Neutrophil (primary cell): ENCODE measurements around the gene SHISA8.

Source experiments
- H3K27ac ChIP-seq: fragments of 200-600 bp; sonication (generic); 2 replicates; pipeline ENCODE4 v1.5.1; 2016; ENCODE audit warnings: mild to moderate bottlenecking, moderate library complexity
- H3K27me3 ChIP-seq: fragments of 200-600 bp; sonication (generic); 2 replicates; pipeline ENCODE4 v1.6.0; 2016; ENCODE audit warnings: mild to moderate bottlenecking
- H3K36me3 ChIP-seq: fragments of 200-600 bp; sonication (generic); 2 replicates; pipeline ENCODE4 v1.5.1; 2017
- H3K4me1 ChIP-seq, 2 experiments: fragments of 200-600 bp in 1 of 2; sonication (generic) in 1 of 2; 1 replicate in 1 of 2; 2 replicates in 1 of 2; pipeline versions ENCODE4 v1.5.1 to v1.6.1; 2013 to 2016; ENCODE audit warnings: low read depth in 1 of 2, low read length in 1 of 2, mild to moderate bottlenecking in 1 of 2, moderate library complexity in 1 of 2; ENCODE audit not compliant: control insufficient read depth in 1 of 2, insufficient read depth in 1 of 2
- H3K4me3 ChIP-seq, 2 experiments: fragments of 200-600 bp in 1 of 2; sonication (generic) in 1 of 2; 1 replicate in 1 of 2; 2 replicates in 1 of 2; pipeline ENCODE4 v1.5.1; 2013 to 2016; ENCODE audit warnings: low read depth in 1 of 2, low read length in 1 of 2, mild to moderate bottlenecking in 1 of 2, moderate library complexity in 1 of 2
- H3K9me3 ChIP-seq: fragments of 200-600 bp; sonication (generic); 2 replicates; pipeline ENCODE4 v1.5.1; 2016
- CTCF ChIP-seq: fragments of 200-600 bp; sonication (generic); IDR thresholded peaks from 2 replicates; pipeline ENCODE4 v1.5.1; 2016; ENCODE audit warnings: antibody characterized with exemption

The SHISA8 gene

GRCh38 chr22:41935509-41935908 is 20.6 kb upstream of the SHISA8 start:
- Histone ChIP-seq H3K9me3 (no peaks in the 10 kb centered on the region), H3K36me3 (peaks cover 23% of the 10 kb centered on the region), H3K4me3 (no peak overlapping the region), H3K27ac (no peak overlapping the region), H3K4me1 (no peaks in the 10 kb centered on the region), H3K27me3 (no peaks in the 10 kb centered on the region)
- TF ChIP-seq CTCF: no peak

- Histone ChIP-seq H3K9me3 (no peaks in the 10 kb centered on the region), H3K36me3 (peaks cover 23% of the 10 kb centered on the region), H3K4me3 (no peak overlapping the region), H3K27ac (no peak overlapping the region), H3K4me1 (no peaks in the 10 kb centered on the region), H3K27me3 (no peaks in the 10 kb centered on the region)
- no peak for TF ChIP-seq CTCF
Measured at GRCh38 chr22:41935015-41935351, 20.1 kb upstream of the SHISA8 start.

GRCh38 chr22:41934284-41935014 is 19.6 kb upstream of the SHISA8 start:
- no peaks in the 10 kb centered on the region for H3K9me3 ChIP-seq
- H3K27me3 ChIP-seq: peaks cover 1% of the 10 kb centered on the region
- no peak for TF ChIP-seq CTCF
- H3K4me1 ChIP-seq: no peaks in the 10 kb centered on the region
- H3K36me3 ChIP-seq: peaks cover 23% of the 10 kb centered on the region
- no peak overlapping the region for H3K4me3 ChIP-seq
- no peak overlapping the region for H3K27ac ChIP-seq

- Histone ChIP-seq H3K27me3 (peaks cover 10% of the 10 kb centered on the region), H3K36me3 (peaks cover 16% of the 10 kb centered on the region), H3K4me1 (no peaks in the 10 kb centered on the region), H3K9me3 (no peaks in the 10 kb centered on the region), H3K27ac (no peak overlapping the region), H3K4me3 (no peak overlapping the region)
- TF ChIP-seq CTCF: no peak
Measured at GRCh38 chr22:41933411-41934177, 18.7 kb upstream of the SHISA8 start.

GRCh38 chr22:41932353-41932752 is 17.5 kb upstream of the SHISA8 start:
- Histone ChIP-seq H3K36me3 (peaks cover 9% of the 10 kb centered on the region), H3K4me1 (no peaks in the 10 kb centered on the region), H3K27ac (no peak overlapping the region)

More at GRCh38 chr22:41932353-41932752, 17.5 kb upstream of the SHISA8 start:
- peaks cover 22% of the 10 kb centered on the region for H3K27me3 ChIP-seq
- H3K4me3 ChIP-seq: no peak overlapping the region
- no peak for TF ChIP-seq CTCF
- H3K9me3 ChIP-seq: no peaks in the 10 kb centered on the region
